ENCODE data around the gene TENM3. TPM values are rescaled to one million over a fixed set of nuclear protein-coding genes. Genes with fewer than 3 reads are reported as not detected.

Gene TENM3
- total and polyA plus RNA-seq, 3 donors from 2014 or later: 10.9 to 42.7 (median 42.2) TPM

- no peaks in the 10 kb centered on the region for H3K4me1 ChIP-seq
- no peak for TF ChIP-seq POLR2A (IDR thresholded peaks at IDR 0.05)
- TF ChIP-seq CTCF (IDR thresholded peaks at IDR 0.05): no peak
- no peak overlapping the region for H3K4me3 ChIP-seq
- no peaks in the 10 kb centered on the region for H3K27me3 ChIP-seq
- 85 to 91% methylated on average over 3 of the region's 3 CpGs for WGBS, 2 donors
- intact Hi-C loops (cut with DNase I; ENCODE audit: low total_unique reads): no loop called here
- DNase-seq: no peak
- no peaks in the 10 kb centered on the region for H3K36me3 ChIP-seq (ENCODE audit: low read depth, missing control alignments)
- no peaks in the 10 kb centered on the region for H3K9me3 ChIP-seq
- H3K27ac ChIP-seq: no peak overlapping the region
Observed at GRCh38 chr4:182268966-182269365, 25.8 kb downstream of the TENM3 start.

- Histone ChIP-seq H3K27me3 (no peaks in the 10 kb centered on the region), H3K4me1 (no peaks in the 10 kb centered on the region), H3K9me3 (no peaks in the 10 kb centered on the region), H3K27ac (no peak overlapping the region), H3K4me3 (no peak overlapping the region), H3K36me3 (ENCODE audit: low read depth, missing control alignments) (no peaks in the 10 kb centered on the region)
- TF ChIP-seq CTCF (IDR thresholded peaks at IDR 0.05): no peak
- DNase-seq: no peak
- WGBS, 2 donors: 81 to 85% methylated on average over 10 of the region's 10 CpGs
- intact Hi-C loops (cut with DNase I; ENCODE audit: low total_unique reads): no loop called here
Observed at GRCh38 chr4:182271731-182272130, 28.5 kb downstream of the TENM3 start.

- H3K4me3 ChIP-seq: no peak overlapping the region
- DNase-seq: no peak
- H3K9me3 ChIP-seq: no peaks in the 10 kb centered on the region
- WGBS, 2 donors: 69 to 71% methylated on average over 7 of the region's 7 CpGs
- no peaks in the 10 kb centered on the region for H3K4me1 ChIP-seq
- no peaks in the 10 kb centered on the region for H3K27me3 ChIP-seq
- TF ChIP-seq CTCF (IDR thresholded peaks at IDR 0.05) (no peak), POLR2A (IDR thresholded peaks at IDR 0.05) (no peak)
- no peaks in the 10 kb centered on the region for H3K36me3 ChIP-seq (ENCODE audit: low read depth, missing control alignments)
- intact Hi-C loops (cut with DNase I; ENCODE audit: low total_unique reads): no loop called here
- H3K27ac ChIP-seq: no peak overlapping the region
Observed at GRCh38 chr4:182272151-182272550, 28.9 kb downstream of the TENM3 start.

- no peak for DNase-seq
- intact Hi-C loops (cut with DNase I; ENCODE audit: low total_unique reads): no loop called here
- no peak overlapping the region for H3K27ac ChIP-seq
- H3K4me1 ChIP-seq: no peaks in the 10 kb centered on the region
- no peaks in the 10 kb centered on the region for H3K27me3 ChIP-seq
- whole genome bisulfite sequencing, 2 donors: 81 to 83% methylated on average over 11 of the region's 11 CpGs
- no peaks in the 10 kb centered on the region for H3K9me3 ChIP-seq
- TF ChIP-seq POLR2A (IDR thresholded peaks at IDR 0.05): no peak
- no peak for TF ChIP-seq CTCF (IDR thresholded peaks at IDR 0.05)
- no peaks in the 10 kb centered on the region for H3K36me3 ChIP-seq (ENCODE audit: low read depth, missing control alignments)
- no peak overlapping the region for H3K4me3 ChIP-seq
Observed at GRCh38 chr4:182273191-182273935, 30.2 kb downstream of the TENM3 start.

All from testis (tissue), 3 donors.